Forelimb muscle (tissue), 1 donor: ENCODE data around the gene PTPRH. TPM values are rescaled to one million over a fixed set of nuclear protein-coding genes. Genes with fewer than 3 reads are reported as not detected.

Experiments
- DNase-seq: peaks from one replicate; pipeline ENCODE4 v3.0.0-alpha.2; 2013; ENCODE audit warnings: low read depth
- polyA plus RNA-seq: library from polyadenylated mRNA; unstranded; fragments of 120-200 nt; gene quantifications from one replicate; pipeline ENCODE4 v1.2.1, GENCODE V29; 2013; ENCODE audit not compliant: insufficient read length

The PTPRH gene
- polyA plus RNA-seq, 1 donor, result 0.11 TPM

GRCh38 chr19:55133639-55134444 is 75.5 kb downstream of the PTPRH start:
- no peak for DNase-seq

GRCh38 chr19:55132453-55133129 is 76.7 kb downstream of the PTPRH start:
- no peak for DNase-seq

GRCh38 chr19:55131421-55131820 is 77.9 kb downstream of the PTPRH start:
- DNase-seq, result no peak

Other genes with a start within 250 kb of the PTPRH start
- gene NLRP2, start 243.1 kb downstream of the PTPRH start, polyA plus RNA-seq, result 1.2 TPM
- 0.14 TPM for gene GP6, start 171.2 kb downstream of the PTPRH start, polyA plus RNA-seq
- 14.6 TPM for gene RDH13, start 146.4 kb downstream of the PTPRH start, polyA plus RNA-seq
- 3.4 TPM for gene EPS8L1, start 133.6 kb downstream of the PTPRH start, polyA plus RNA-seq
- gene PPP1R12C, start 91.9 kb downstream of the PTPRH start, polyA plus RNA-seq, result 78.0 TPM
- gene TNNT1, start 60.3 kb downstream of the PTPRH start, polyA plus RNA-seq, result 742 TPM
- gene TNNI3, start 51.8 kb downstream of the PTPRH start, polyA plus RNA-seq, result 3.2 TPM
- gene DNAAF3, start 42.9 kb downstream of the PTPRH start, polyA plus RNA-seq, result 0.92 TPM
- gene SYT5, start 29.2 kb downstream of the PTPRH start, polyA plus RNA-seq, result not detected
- gene TMEM86B, start 19.3 kb upstream of the PTPRH start, polyA plus RNA-seq, result 2.8 TPM
- 26.7 TPM for gene PPP6R1, start 49.5 kb upstream of the PTPRH start, polyA plus RNA-seq
- 25.6 TPM for gene HSPBP1, start 70.6 kb upstream of the PTPRH start, polyA plus RNA-seq
- gene BRSK1, start 74.5 kb upstream of the PTPRH start, polyA plus RNA-seq, result 7.4 TPM
- gene TMEM150B, start 115.8 kb upstream of the PTPRH start, polyA plus RNA-seq, result 1.00 TPM
- 27.5 TPM for gene KMT5C, start 130.4 kb upstream of the PTPRH start, polyA plus RNA-seq
- 0.15 TPM for gene COX6B2, start 145.2 kb upstream of the PTPRH start, polyA plus RNA-seq
- not detected for gene GARIN5B, start 153.8 kb upstream of the PTPRH start, polyA plus RNA-seq
- gene IL11, start 161.0 kb upstream of the PTPRH start, polyA plus RNA-seq, result 0.40 TPM
- gene TMEM190, start 167.3 kb upstream of the PTPRH start, polyA plus RNA-seq, result not detected
- gene TMEM238, start 174.8 kb upstream of the PTPRH start, polyA plus RNA-seq, result 0.23 TPM
- gene RPL28, start 176.4 kb upstream of the PTPRH start, polyA plus RNA-seq, result 1,731 TPM
- 41.0 TPM for gene UBE2S, start 198.3 kb upstream of the PTPRH start, polyA plus RNA-seq
- gene SHISA7, start 233.8 kb upstream of the PTPRH start, polyA plus RNA-seq, result 0.14 TPM